Esophagus squamous epithelium (tissue), 4 donors: ENCODE data around the gene DEPDC1.

ENCODE experiments used
- CTCF ChIP-seq, 6 experiments: fragments of 450-650 bp in 4 of 6; fragments of 200-600 bp in 2 of 6; sonication (generic) in 2 of 6; IDR thresholded peaks; one replicate each; pipeline ENCODE4 v1.5.1; 2016 to 2019; ENCODE audit warnings: antibody characterized with exemption in 6 of 6, mild to moderate bottlenecking in 4 of 6, moderate library complexity in 4 of 6
- POLR2A ChIP-seq, 4 donors: fragments of 450-650 bp; IDR thresholded peaks; one replicate each; pipeline ENCODE4 v1.6.1; 2017; ENCODE audit warnings: antibody characterized with exemption in 4 of 4, mild to moderate bottlenecking in 4 of 4, moderate library complexity in 3 of 4

- TF ChIP-seq CTCF (IDR thresholded peaks at IDR 0.05) (no peak), POLR2A (IDR thresholded peaks at IDR 0.05) (no peak)
These were observed 37.1 kb downstream of the DEPDC1 start for GRCh38 chr1:68459796-68460195.
